HG03460 (cell line): ENCODE data around the gene EVX2.

Source experiments
- ATAC-seq: cut with Tn5 transposase; IDR thresholded peaks from one replicate; pipeline ENCODE4 v1.9.1; 2021; ENCODE audit not compliant: unreplicated experiment

Gene EVX2

DNA sequence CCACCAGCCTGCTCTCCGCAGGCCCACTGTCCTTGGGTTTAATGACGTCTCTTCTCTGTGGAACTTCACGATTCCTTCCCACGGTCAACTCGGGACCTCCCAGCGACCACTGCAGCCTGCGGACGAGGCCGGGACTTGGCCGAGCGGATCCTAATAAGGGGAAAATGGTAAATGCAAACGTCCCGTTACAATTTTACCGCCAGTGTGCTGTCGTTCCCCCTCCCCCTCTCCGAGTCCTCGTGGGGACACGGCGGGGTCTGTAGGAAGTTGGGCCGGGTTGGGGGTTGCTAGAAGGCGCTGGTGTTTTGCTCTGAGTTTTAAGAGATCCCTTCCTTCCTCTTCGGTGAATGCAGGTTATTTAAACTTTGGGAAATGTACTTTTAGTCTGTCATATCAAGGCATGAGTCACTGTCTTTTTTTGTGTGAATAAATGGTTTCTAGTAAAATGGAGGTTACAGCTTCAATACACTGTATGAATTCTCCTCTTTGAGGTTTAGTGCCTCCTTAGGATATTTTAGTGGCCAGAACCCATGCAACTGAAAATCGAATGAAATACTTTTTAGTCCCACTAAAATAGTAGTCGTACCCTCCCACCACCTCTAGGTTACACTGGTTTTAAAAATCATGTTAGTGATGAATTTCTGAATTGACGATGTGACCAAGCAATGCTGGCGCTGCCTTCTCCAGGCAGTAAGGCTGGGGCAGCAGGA, 25.6 kb upstream of the EVX2 start:
- no peak for ATAC-seq

DNA sequence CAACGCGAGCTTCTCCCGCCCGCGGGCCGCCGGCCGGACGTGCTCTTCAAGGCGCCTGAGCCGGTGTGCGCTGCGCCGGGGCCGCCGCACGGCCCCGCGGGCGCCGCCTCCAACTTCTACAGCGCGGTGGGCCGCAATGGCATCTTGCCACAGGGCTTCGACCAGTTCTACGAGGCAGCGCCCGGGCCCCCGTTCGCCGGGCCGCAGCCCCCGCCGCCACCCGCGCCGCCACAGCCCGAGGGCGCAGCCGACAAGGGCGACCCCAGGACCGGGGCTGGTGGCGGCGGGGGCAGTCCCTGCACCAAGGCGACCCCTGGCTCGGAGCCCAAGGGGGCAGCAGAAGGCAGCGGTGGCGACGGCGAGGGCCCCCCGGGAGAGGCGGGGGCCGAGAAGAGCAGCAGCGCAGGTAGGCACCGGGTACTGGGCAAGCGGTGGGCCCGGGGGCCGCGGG, 24.0 kb upstream of the EVX2 start:
- no peak for ATAC-seq

DNA sequence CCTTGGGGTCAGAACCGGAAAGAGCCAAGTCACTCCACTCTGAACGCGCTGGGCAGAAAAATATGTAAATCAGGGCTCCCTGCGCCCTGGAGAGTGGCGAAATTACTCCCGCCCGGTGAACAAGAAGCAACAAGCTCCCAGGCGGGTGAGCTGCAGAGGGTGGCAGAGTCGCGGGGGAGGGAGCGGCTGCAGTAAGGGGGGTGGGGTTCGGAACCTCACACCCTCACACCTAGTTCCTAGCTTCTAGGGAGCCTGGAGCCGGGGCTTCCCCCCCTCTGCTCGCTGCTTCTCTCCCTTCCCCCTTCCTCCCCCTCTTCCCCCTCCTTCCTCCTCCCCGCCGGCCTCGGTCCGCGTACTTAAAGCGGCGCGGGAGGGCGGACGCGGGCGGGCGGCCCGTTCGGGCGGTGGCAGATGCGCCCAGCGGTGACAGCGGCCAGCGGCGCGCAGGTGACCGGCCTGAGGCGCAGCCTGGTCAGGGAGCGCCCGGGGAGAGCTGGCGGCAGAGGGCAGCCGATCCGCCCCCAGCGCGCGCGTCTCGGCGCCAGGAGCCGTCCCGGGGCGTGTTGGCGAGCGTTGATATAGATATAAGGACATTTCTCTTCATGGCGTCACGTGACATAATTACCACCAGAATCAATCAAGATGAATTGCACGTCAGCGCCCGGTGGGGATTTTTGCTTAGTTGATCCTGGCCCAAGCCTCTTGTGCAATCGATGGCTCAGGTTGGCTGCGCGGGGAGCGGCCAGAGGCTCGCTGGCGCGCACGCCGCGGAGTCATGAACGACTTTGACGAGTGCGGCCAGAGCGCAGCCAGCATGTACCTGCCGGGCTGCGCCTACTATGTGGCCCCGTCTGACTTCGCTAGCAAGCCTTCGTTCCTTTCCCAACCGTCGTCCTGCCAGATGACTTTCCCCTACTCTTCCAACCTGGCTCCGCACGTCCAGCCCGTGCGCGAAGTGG, 23.1 kb upstream of the EVX2 start, which contains the start of gene HOXD11:
Gene HOXD11 (plus strand): TSS at position 700 of the 959 bp plus-strand sequence. CDS start 76 bp downstream, at position 776.
- no peak for ATAC-seq

DNA sequence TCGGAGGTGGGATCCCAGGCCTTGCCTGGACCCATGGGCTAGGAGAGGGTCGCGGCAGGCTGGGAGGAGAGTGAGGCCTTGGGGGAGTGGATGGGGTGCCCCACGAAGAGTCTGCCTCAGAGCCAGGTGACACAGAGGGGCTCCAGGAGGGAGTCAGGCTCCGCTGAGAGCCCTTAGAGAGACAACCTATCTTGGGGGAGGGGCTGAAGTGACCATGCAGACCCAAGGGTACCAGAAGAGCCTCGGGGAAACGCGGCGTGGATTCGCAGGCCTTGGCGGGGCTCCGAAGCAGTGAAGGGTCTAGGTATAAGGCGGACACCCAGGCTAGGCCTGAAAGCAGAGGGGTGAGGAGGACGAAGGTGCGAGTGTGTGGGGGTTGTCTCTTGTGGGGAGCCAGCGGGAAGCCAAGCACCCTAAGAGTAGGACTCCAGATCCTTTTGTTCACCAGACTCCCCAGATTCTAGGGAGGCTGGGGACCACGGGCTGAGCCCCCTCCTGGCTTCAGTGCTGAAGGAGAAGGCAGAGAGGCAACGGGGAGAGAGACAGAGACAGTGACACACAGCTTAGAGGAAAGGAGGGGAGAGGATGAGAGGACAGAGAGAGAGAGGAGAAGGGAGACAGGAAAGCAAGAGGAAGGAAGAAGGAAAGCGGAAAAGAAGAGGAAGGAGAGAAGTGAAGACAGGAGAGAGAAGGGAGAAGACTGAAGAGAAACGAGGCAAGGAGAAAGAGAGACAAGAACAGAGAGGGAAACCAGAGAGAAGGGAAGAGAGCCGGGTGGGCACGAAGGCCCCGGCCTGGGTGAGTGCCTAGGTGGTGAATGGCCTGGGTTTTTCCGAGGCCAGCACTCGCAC, 22.2 kb upstream of the EVX2 start:
- no peak for ATAC-seq

DNA sequence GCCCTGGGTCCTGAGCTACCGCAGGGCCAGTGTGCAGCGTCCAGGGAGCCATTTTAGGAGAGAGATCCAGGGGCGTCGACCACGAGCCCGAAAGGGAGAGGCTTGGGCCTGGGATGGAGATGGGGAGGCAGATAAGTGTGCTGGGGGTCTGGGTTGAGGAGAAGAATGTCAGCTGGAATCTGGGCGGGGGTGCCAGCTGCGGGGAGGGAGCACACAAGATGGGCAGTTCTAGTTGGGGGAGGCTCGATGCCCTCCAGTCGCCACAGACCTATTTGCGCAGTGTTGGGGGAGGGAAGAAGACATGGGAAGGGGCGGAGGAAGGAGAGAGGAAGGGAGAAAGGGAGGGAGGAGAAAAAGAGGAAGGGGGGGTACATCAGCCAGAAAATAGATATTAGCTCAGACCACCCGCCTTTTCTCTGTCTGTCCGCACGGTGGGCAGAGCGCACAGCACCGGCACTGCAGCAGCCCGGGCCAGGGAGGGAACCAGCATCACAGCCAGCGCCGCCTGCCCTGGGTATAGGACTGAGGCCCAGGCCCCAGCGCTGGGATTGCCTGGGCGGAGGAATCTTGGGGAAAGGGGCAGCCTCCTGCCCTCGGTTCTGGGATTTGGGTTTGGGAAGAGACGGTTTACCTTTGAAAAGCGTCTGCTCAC, 21.4 kb upstream of the EVX2 start:
- ATAC-seq: no peak

DNA sequence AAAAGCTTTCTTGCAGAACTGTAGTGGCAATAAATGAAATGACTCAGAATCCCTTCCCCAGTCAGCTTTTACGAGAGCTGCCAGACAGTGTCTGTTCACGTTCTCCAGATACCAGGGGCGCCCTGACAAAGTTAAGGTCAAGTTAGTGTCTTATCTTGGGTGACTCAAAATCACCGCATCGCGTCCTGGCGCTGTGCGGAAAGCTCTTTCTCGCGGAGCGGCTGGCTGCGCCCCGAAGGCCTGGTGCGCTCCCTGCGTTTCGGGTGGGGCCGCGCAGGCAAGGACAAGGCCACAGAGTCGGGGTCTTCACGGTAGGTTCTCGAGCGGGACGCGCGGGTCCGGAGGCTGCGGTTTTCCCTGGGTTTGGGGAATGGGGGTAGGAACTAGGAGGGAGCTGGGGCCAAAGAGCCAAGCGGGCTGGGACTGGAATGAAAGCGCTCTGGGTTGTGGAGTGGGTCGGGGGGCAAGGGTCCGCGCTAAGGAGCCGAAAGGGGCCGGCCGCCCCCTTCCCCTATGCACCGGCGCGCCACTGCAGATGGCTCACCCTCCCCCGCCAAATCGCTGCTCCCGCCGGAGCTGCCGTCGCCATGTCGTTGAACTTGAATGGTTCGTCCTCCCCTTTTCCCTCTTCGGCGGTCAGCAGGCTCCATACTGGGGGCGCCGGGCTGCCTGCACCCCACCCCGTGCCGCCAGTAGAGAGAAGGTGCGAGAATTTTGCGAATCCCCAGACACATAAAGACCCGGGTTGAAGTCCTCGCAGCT, 20.7 kb upstream of the EVX2 start:
- no peak for ATAC-seq

DNA sequence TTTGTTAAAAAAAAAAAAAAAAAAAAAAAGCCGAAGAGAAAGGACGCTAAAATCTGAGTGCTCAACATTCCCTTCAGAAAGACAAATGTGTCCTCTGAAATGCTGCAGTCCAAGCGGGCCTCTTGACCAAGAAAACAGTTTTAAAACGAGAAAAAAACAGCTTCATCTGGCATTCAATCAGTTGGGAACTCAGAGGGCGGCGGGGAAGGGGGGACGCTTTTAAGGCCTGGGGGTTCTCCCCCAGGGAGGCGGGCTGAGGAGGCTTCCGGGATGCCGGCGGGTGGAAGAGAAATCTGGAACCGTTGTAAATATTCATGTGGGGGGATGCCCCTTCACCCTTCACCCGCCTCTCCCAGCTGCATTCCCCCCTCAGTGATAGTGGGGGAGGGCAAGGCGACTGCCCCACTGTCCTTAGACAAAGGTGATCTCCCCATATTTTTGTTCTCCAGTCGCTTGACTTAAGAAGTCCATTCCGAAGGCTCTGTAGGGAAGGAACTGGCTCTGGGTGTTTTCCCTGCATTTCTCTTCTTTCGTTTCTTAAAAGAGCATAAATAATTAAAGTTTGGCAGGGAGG, 20.1 kb upstream of the EVX2 start:
- ATAC-seq: no peak

DNA sequence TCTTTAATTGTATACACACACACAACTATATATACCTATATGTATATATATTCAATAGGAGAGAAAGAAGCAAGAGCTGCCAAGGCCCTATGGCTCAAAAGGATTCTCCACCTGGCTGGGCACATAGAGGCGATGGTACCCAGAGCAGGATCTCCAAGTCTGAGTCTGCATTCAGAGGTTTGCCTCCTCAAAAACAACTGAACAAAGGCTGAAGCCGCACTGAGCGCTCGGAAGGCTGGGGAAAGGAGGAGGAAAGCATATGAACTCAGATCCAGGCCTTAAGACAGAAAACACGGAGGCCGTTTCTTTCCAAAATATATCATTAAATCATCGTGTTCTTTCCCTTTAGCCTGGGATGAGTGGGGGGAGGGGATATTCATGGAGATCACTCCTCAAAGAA, 19.4 kb upstream of the EVX2 start:
- no peak for ATAC-seq

DNA sequence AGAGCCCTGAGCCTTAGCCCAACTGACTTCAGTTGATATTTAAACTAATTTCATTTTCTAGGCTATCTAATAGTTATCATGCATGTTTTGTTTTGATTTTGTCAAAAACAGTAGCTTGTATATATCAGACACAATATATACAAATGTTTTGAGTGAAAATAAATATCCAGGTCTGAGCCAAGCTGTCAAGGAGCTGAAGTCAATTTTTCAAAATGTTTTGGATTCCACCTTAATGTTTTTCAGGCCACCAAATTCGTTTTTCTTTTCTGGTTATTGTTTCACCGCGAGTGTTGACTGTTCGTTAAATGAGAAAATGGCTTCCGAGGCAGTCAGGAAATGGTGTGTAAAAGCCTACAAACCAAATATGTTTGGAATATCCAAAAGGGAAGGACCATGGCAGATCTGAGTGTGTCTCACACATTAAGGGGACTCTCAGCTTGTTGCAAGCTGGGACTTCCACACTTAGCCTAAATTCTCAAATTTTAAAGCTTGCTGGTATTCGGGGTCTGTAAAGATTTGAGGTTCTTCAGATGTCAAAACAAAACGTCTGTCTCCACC, 18.6 kb upstream of the EVX2 start:
- ATAC-seq: no peak

DNA sequence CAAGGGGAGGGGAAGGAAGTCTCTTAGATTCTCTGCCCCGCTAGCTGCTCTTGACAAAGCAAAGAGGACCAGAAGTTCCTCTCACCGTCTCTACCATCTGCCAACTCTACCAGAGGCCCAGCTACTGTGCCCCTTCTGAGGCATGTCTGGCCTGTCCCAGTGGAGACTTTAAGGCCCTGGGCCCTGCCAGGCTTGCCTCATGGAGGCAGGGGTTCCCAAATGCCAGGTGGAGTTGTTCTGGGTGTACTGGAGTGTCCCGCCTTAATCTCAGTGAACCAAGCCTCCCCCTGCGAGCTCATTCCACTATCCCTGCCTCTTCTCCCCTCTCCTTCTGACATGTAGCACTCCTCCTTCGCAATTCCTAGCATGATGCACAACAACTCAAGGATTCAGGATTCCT, 18.1 kb upstream of the EVX2 start:
- no peak for ATAC-seq

DNA sequence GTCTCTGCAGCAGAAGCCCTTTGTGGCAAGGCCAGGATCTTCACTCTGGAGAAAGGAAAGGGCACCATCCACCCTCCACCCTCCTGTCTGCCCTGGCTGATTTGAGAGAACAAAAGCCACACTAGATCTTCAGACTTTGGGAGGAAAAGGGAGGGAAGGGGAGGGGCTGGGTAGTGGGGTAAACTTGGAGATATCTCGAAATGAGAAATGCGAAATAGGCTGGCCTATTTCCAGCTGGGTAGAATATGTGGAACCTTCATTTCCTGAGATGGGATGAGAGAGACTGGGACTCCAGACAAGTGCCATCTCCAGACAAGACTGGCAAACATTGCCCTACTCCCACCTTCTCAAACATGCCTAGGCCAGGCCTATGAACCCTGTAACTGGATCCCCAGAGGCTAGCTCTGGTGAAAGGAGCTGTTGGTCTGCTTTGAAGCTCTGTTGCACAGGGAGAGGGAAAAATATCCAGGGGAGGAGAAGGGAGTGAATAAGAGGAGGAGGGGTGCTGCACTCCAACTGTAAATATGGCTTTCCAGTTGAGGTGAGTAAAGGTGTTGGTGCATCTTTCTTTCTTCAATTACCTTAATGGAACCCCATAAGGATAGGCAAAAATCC, 17.6 kb upstream of the EVX2 start:
- no peak for ATAC-seq

DNA sequence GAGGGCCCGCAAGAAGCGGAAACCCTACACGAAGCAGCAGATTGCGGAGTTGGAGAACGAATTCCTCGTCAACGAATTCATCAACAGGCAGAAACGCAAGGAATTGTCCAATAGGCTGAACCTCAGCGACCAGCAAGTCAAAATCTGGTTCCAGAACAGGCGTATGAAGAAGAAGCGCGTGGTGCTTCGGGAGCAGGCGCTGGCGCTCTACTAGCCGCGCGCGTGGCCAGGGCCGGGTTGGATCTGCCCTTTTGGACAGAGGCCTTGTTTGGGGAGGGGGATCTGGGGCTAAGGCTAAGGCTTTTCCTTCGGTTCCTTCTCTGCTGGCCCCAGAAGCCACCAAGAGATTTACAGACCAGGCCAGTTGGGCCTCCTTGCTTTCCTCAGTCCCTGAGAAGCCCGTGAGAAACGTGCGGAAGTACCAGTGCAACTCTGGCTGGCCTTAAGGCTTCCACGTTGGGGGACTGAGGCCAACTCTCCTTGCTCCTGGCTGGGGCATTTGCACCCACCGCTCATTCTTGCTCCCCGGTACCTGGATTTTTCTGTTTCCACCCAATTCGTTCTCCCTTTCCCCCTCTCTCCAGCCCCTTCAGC, 16.9 kb upstream of the EVX2 start:
- ATAC-seq: no peak

DNA sequence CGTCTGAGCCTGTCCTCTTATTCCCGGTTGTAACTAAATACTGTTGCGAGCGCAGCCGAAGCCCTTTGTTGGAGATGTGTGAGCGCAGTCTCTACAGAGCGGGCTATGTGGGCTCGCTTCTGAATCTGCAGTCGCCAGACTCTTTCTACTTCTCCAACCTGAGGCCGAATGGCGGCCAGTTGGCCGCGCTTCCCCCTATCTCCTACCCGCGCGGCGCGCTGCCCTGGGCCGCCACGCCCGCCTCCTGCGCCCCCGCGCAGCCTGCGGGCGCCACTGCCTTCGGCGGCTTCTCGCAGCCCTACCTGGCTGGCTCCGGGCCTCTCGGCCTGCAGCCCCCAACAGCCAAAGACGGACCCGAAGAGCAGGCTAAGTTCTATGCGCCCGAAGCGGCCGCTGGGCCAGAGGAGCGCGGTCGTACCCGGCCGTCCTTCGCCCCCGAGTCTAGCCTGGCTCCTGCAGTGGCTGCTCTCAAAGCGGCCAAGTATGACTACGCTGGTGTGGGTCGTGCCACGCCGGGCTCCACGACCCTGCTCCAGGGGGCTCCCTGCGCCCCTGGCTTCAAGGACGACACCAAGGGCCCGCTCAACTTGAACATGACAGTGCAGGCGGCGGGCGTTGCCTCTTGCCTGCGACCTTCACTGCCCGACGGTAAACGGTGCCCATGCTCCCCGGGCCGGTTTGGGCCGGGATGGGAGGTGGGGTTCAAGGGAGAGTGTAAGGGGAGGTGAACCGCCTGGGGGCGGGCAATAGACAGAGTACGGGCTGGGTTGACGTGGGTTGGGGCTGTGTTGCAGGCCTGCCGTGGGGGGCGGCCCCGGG, 16.2 kb upstream of the EVX2 start, which contains the start of gene HOXD12:
Gene HOXD12 (plus strand): TSS at position 68 of the 819 bp plus-strand sequence. CDS start 7 bp downstream, at position 75.
- ATAC-seq: no peak

DNA sequence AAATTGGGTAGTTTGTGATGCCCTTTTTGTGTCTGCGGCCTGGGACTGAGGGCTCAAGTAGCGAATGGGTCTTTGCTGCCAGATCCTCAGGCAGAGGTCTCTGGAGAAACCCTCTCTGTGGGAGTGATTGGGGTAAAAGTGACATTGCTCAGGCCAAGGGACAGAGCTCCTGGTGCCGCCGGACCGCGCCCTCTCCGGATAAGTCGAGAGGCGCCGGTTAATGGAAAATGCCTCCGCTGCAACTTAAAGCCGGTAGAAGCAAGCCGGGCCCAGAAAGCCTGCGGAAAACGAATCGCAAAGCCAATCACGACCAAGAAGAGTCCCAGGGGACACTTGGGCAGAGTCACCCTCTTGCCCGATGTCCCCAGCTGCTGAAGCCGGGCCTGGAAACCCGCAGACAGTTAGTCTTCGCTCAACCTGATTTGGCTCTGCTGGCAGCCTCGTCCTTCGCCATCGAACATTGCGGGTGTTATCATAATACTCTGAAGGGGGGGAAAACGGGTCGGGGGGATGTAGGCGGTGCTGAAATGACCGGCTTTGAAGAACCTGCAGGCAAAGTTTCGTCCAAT, 15.5 kb upstream of the EVX2 start:
- ATAC-seq: no peak

DNA sequence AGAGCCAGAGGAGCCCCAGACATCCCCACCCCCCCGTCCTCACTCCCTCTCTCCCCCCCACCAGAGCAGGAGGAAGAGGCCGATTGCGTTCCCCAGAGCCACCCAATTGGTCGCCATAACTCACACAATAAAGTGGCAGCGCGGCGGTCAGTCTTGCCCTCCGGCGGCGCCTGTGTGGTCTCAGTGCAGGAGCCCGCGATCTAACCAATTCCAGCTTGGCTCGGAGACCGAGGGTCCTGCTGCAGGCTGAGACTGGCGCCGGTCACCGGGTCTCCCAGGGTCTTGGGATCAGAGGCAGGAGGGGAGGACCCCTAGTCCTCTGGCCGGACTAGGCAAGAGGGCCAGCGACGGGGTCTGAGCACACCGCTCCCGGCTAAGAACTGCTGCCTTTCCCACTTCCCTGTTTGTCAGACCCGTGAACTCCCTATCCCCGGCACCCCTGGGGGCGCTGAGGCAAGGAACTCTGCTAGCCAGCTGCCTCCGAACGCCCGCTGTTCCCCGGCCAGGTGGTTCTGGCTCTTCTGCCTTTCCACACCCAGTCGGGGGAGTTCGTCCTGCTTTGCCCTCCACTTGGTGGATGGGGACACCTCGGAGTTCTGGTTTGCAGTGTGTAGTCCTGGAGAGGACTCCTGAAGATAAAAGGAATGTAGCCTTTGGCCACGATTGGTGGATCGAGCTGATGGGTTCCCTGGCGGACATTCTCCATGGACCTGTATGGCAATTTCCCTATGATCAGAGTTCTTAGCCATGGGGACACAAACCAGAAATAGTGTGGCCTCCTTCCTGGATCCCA, 14.8 kb upstream of the EVX2 start:
- ATAC-seq: no peak

DNA sequence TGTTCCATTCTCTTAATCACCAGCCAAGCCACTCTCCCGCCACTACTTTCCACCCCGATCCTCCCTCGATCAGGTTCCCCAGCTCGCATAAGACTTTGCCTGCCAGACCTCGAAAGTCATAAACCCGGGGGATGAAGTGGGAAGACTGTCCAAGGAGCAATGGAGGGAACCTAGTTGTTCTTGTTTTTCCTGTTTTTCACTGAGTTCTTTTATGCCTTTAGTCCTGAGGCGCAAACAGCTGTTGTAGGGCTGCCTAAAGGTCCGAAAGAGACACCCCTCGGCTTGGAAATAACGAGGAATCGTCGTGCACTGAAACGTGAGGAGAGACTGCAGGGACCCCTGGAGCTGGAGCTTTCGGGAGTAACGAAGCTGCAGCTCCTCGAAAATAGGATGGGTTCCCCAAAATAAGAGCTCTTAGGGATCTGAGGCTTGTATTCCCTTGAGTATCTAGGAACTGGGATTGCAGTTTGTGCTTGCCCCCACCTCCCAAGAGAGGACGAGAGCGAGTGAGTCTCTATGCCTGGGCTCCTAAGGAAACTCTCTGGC, 14.1 kb upstream of the EVX2 start:
- ATAC-seq: no peak
